HG02885 (cell line): ENCODE data around the gene SLC27A1.
A peak's percentile ranks its signal among the peaks of the same experiment; 100 is the strongest.

Source experiments
- ATAC-seq: cut with Tn5 transposase; IDR thresholded peaks from one replicate; pipeline ENCODE4 v1.9.1; 2021; ENCODE audit warnings: mild to moderate bottlenecking; ENCODE audit not compliant: unreplicated experiment, poor library complexity

Gene SLC27A1

DNA sequence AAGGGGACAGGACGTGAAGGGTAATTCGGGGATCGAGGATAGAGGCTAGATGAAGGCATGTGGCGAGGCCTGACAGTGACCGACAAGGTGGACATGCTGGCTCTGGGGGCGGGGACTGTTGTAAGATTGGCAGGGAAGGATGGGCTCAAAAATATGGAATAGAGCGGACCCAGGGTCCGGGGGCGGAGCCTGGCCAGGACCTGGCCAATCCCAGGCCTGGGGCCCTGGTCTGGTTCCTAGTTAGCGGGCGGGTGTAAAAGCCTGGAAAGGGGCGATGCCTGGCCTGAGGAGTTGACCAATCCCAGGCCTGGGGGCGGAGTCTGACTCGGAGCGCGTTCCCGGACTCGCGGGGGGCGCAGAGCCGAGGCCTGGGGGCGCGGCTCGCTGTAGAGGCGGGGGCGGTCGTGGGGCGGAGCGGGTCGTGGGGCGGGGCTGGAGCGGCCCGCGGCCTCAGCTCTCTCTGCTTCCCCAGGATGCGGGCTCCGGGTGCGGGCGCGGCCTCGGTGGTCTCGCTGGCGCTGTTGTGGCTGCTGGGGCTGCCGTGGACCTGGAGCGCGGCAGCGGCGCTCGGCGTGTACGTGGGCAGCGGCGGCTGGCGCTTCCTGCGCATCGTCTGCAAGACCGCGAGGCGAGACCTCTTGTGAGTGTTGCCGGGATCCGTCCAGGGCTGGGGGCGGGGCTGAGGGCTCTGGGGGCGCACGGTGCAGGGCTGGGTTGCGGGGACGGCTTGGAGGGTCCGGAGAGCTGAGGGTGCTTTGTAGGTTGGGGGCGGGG lies at the start of gene SLC27A1:
TSS of gene SLC27A1 (plus strand) at position 457 of the 774 bp plus-strand sequence. CDS start at position 474, 17 bp downstream.
- ATAC-seq, result peak; percentile 79

DNA sequence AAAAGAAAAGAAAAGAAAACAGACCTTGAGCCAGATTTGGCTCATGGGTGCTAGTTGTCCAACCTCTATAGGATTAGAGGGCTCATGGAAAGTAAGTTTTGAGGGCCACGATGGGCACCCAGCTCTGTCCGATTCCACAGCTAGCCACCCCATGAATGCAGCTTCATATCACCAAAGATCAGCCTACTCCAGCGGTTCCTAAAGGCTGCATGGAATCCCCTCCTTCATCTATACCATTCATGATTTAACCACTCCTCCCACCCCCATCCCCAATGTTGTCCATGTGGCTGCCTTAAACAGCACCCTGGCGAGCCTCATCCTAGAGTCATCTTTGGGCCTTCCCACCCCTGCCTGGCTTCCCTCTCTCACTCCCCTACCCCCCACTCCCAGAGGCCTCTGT lies 48.4 kb upstream of the SLC27A1 start:
- ATAC-seq, result no peak

DNA sequence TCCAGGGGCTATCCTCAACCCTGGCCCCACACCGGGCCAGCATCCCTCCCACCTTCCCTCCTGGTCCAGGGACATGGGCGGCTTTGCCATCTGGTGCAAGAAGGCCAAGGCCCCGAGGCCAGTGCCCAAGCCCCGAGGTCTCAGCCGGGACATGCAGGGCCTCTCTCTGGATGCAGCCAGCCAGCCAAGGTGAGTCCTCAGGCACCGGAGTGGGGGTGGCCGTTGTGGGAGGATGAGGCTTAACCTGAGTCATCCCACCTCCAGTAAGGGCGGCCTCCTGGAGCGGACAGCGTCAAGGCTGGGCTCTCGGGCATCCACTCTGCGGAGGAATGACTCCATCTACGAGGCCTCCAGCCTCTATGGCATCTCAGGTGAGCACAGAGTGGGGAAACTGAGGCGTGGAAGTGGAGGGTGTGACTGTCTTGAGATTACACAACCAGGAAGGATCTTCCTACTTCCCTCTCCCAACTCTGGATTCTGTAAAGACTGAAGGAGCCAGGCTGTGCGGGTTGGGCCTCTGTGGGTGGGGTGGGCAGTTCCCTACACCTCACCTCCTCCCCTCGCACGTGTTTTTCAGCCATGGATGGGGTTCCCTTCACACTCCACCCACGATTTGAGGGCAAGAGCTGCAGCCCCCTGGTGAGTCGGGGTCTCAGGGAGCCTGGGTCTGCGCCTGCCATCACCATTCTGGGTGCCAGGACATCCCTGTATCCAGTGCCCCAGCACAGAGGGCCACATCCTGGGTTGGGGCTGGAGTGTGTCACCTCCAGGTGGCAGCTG lies 46.7 kb upstream of the SLC27A1 start:
- ATAC-seq, result no peak

- no peak for ATAC-seq
Observed at GRCh38 chr19:17424743-17425365, 45.5 kb upstream of the SLC27A1 start.

GRCh38 chr19:17429641-17430113 lies 40.6 kb upstream of the SLC27A1 start:
- no peak for ATAC-seq

- no peak for ATAC-seq
Observed at GRCh38 chr19:17431417-17431816, 38.9 kb upstream of the SLC27A1 start.

DNA sequence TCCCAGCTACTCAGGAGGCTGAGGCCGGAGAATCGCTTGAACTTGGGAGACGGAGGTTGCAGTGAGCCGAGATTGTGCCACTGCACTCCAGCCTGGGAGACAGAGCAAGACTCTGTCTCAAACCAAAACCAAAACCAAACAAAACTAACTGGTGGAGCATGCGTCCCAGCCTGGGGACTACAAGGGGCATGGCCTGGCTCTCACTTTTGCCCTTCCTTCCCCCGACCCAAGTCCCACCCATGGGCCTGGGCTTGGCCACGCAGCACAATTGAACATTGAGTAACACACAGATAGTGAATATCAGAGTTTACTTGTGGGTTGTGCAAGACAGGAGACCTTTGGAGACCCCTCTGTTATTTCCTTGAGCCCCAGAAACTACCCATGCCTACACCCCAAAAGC lies 35.1 kb upstream of the SLC27A1 start:
- no peak for ATAC-seq

GRCh38 chr19:17436094-17436873 lies 34.0 kb upstream of the SLC27A1 start:
- no peak for ATAC-seq

DNA sequence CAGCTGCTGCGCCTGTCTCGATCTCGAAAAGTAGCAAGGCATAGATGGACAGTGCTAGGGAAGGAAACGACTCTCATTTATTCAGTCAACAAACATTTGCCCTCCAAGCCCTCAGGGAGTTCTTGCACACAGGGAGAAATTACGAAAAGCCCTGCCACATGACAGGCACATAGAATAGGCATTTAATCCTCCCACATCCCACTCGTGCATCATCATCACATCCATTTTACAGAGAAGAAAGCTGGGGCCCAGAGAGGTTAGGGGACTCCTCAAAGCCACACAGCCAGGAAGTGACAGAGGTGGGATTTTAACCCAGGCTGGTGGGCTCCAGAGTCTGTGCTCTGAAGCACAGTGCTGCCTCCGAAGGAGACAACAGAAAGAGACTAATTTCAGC lies 33.5 kb upstream of the SLC27A1 start:
- no peak for ATAC-seq

DNA sequence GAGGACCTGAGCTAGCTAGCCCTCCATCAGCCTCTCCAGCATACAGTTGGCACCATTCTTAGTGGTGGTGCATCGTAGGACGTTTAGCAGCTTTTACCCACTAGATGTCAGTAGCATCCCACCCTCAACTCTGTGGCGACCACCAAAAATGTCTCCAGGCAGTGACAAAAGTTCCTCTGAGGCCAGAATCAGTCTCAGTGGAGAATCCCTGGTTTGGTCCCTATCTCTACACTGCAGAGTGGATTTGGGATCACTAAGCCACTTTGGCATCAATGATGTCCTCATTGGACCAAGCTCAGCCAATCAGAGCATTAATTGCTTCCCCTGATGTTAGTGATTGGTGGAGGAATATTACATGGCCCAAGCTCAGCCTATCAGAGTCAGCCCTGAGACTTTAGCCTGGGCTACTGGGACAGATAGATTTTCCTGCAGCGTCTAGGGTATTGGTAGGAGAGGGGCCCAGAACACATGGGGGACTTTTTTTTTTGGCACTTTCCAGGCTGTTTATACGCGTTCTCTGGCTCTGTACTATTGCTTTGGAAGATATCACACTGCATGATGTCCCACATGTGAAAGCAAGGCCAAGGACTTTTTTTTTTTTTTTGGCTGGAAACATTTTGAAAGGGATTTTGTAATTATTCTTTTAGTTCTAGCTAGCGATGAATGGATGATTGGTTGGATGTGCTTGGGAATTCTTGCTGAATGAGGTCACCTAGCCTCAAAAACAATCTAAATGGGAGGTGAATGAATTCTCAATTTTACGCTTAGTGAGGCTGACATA lies 28.9 kb upstream of the SLC27A1 start:
- no peak for ATAC-seq

DNA sequence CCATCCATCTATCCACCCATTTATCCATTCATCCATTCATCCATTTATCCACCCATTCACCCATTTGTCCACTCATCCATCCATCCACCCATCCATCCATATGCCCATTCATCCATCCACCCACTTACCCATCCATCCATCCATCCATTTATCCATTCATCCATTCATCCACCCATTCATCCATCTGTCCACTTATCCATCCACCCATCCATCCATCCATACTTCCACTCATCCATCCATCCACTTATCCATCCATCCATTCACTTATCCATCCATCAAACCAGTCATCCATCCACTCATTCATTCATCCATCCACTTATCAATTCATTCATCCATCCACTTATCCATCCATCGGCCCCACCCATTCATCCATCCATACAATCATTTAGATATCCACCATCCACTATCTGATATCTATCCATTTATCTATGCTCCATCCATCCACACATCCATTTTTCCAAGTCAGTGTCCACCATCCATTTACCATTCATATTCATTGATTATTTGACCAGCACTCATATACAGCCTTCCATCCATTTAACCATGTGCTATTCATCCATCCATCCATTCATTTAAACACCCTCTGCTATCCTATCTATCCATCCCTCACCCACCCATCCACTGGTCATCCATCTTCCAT lies 24.7 kb upstream of the SLC27A1 start:
- no peak for ATAC-seq

GRCh38 chr19:17447704-17448130 lies 22.6 kb upstream of the SLC27A1 start:
- no peak for ATAC-seq

DNA sequence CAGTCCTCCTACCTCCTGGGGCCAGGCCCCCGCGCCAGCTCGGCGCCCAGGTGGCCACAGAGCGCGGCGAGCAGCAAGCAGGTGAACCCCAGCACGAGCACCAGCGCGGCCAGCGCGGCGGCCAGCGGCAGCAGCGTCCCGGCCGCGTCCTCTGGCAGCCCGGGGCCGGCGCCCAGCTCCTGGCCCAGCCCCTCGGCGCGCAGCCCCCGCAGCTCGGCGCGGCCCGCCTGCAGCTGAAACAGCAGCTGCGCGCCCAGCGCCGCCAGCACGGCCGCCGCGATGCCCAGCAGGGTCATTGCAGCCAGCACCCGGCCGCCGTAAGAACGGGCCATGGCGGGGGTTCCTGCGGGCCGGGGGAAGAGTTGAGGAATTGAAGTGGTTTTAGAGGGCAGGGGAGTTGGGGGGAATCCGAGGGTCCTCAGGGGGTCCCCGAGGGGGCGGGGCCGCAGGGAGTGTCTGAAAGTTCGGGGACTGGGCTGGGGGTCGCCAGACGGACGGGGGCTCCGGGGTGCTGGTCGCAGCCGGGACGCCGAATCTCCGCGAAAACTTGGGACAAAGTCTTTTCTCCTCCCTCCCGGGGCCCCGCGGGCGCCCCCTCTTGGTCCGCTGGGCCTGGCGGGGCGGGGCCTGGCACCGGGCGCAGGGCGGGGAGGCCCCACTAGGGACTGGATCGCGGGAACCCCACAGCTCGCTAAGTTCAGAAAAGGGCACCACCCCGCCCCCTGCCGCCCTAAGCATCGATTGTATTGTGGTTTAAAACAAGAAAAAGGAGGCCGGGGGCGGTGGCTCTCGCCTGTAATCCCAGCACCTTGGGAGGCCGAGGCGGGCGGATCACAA lies 22.0 kb upstream of the SLC27A1 start, which contains the start of gene TMEM221:
TSS of gene TMEM221 (minus strand) at position 538 of the 837 bp plus-strand sequence. CDS start at position 332, 206 bp downstream.
- no peak for ATAC-seq

- ATAC-seq, result no peak
Observed at GRCh38 chr19:17450264-17451075, 19.9 kb upstream of the SLC27A1 start.

- ATAC-seq, result no peak
Observed at GRCh38 chr19:17451820-17452219, 18.5 kb upstream of the SLC27A1 start.

DNA sequence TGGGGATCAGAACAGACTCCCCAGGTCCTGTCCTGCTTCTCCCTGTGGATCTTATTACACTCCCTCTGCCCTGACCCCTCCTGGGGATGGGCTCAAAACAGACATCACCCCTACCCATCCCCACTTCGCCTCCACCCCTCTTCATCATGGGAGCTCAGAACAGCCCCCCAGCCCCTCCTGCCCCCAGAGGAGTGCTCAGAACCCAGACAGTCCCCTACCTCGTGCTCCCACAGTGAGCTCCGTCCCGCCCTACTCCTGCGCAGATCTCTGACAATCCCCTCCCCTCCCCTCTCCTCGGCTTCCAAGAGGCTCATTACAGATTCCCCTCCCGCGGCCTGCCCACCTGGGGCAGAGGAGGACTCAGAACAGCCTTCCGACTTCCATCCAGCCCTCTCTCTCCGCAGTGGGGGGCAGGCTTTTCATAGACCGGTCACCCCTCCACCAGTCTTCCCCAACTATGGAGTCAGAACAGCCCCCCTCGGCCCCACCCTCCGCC lies 15.7 kb upstream of the SLC27A1 start:
- no peak for ATAC-seq
